Eye (tissue), 1 donor: ENCODE data around the gene NATD1.

ENCODE experiments used
- DNase-seq: peaks from one replicate; pipeline ENCODE4 v3.0.0-alpha.2; 2015

The NATD1 gene

DNA sequence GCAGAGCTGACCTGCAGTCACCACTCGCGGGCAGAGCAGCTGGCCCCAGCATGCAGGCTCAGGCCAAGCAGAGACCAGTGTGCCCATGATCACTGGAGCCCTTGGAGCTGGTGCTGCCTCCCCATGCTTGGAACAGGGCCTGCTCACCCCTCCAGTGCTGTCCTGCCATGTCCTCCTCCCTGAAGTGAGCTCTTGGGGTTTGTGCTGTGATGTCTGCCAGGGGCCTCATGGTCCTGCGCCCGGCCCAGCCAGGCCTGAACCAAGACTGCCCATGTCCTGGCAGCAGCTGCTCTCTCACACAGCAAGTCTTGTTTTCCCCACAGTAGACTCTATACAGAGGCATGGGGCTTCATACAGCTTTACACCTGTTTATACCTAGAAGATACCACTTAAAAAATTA is 63.8 kb downstream of the NATD1 start:
- no peak for DNase-seq
